ENCODE results near the gene DCTN2. TPM values are rescaled to one million over a fixed set of nuclear protein-coding genes. Genes with fewer than 3 reads are reported as not detected.

Gene DCTN2
- polyA plus RNA-seq, 2 of the 4 experiments (the other 2 are of a cell fraction): 169 to 211 TPM

DNA sequence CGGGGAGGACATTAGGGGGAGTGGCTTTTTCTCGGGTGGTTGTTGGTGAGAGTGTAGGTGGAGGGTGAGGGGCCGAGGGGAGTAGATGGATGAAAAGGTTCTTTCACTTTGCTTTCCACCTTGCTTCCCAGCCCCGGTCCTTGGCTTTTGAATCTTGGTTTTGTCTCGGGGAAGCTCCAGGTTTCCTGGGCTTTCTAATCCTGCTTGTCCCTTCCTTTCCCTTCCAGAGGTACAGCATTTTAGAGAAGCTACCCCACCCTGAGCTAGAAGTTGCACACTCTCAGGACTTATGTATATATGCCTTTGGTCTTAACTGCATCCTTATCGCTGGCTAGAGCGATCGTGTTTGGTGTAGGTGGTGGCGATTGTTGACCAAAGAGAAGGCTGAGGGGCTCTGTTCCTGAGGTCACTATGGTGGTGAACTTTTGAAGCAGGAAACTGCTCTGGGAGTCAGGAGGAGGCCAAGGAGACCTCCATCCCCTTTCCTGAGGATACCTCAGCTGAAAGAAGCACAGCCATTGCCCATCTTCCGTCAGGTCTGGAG is 44.9 kb upstream of the DCTN2 start:
- DNase-seq (ENCODE audit: low read depth in 1 of 2, low spot score in 1 of 2) (no peak), ATAC-seq (no peak), FAIRE-seq (no peak)
- Histone ChIP-seq H3K4me1 (peaks cover 12% of the 10 kb centered on the region), H3K27ac (peak overlapping the region; percentile 84 to 91; a peak in 5 of 6 replicates), H3K4me3 (peak overlapping the region; percentile 94), H3K9me3 (no peaks in the 10 kb centered on the region), H3K4me2 (peak overlapping the region; percentile 70)
- TF ChIP-seq FOXS1 (CRISPR knock-in tag; IDR thresholded peaks at IDR 0.05) (no peak), JUN (IDR thresholded peaks at IDR 0.05) (no peak), NR3C1 (IDR thresholded peaks at IDR 0.05) (no peak), RNF2 (IDR thresholded peaks at IDR 0.05; ENCODE audit: borderline replicate concordance, low read depth) (no peak), HDAC2 (IDR thresholded peaks at IDR 0.05) (no peak), NFE2L2 (conservative IDR thresholded peaks at IDR 0.05; ENCODE audit: low read length) (no peak)
- TF ChIP-seq, protein P1, sequence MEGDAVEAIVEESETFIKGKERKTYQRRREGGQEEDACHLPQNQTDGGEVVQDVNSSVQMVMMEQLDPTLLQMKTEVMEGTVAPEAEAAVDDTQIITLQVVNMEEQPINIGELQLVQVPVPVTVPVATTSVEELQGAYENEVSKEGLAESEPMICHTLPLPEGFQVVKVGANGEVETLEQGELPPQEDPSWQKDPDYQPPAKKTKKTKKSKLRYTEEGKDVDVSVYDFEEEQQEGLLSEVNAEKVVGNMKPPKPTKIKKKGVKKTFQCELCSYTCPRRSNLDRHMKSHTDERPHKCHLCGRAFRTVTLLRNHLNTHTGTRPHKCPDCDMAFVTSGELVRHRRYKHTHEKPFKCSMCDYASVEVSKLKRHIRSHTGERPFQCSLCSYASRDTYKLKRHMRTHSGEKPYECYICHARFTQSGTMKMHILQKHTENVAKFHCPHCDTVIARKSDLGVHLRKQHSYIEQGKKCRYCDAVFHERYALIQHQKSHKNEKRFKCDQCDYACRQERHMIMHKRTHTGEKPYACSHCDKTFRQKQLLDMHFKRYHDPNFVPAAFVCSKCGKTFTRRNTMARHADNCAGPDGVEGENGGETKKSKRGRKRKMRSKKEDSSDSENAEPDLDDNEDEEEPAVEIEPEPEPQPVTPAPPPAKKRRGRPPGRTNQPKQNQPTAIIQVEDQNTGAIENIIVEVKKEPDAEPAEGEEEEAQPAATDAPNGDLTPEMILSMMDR (IDR thresholded peaks at IDR 0.05): no peak
- ChIA-PET CTCF (interaction anchor here (0.5 to 5.5 kb wide), 14 partner anchors 9 to 164 kb away, joined by 3 to 55 read pairs (median 4); partner anchors contain the start of genes ARHGEF25 and B4GALNT1), POLR2A (interaction anchor here (0.8 to 1.7 kb wide), 5 partner anchors 8 to 45 kb away, joined by 3 to 9 read pairs (median 3); partner anchors contain the start of gene ARHGEF25)
- 47% methylated on average over 10 of the region's 10 CpGs for WGBS (ENCODE audit: missing lambda C conversion rate)

DNA sequence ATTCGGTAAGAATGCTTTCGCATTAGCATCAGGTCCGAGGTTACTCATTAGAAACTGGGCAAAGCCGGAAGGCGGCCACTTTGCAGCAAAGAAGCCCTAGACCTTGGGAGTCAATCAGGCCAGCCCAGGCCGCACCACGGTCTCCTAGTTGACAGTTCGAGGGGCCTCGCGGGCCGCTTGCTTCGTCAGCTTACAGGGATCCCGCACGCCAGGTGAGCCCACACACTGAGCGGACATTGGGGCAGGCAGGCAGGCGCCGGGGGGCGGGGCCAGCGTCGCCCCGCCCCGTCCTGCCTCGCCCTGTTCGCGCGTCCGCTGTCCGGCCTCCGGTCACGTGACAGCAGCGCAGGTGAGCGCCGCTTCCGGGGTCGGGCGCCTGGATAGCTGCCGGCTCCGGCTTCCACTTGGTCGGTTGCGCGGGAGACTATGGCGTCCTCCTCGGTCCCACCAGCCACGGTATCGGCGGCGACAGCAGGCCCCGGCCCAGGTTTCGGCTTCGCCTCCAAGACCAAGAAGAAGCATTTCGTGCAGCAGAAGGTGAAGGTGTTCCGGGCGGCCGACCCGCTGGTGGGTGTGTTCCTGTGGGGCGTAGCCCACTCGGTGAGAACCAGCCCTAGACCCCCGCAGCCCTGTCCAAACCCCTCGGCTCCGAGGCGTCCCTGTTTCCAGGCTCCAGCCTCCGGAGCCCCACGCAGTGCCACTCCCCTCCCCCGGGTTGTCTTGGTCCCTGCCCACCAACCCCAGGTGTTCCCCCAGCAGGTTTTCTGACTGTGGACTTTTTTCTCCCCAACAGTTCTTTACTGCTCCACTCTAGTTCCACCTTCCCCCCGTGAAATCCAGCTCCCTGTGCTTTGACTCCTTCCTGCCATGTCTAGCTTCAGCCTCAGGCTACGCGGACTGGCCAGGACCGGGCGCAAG is 44.1 kb upstream of the DCTN2 start, which contains the start of gene PIP4K2C:
TSS of gene PIP4K2C (plus strand) at position 329 of the 918 bp plus-strand sequence. CDS start at position 427, 98 bp downstream.
- 1% methylated on average over 41 of the region's 69 CpGs for WGBS (ENCODE audit: missing lambda C conversion rate)
- DNase-seq (ENCODE audit: low read depth in 1 of 2, low spot score in 1 of 2): peak; percentile 79 to 80
- H3K4me2 ChIP-seq: peak within 1 kb of the TSS; percentile 70
- peak within 1 kb of the TSS; percentile 84 to 91 for H3K27ac ChIP-seq
- H3K9me3 ChIP-seq: no peaks in the 10 kb centered on the region
- FAIRE-seq: no peak
- peaks cover 12% of the 10 kb centered on the region for H3K4me1 ChIP-seq
- ATAC-seq: peak; percentile 87 to 94
- ChIA-PET POLR2A (interaction anchor here (0.8 to 1.7 kb wide), 6 partner anchors 9 to 46 kb away, joined by 3 to 9 read pairs (median 4); partner anchors contain the start of gene ARHGEF25), CTCF (interaction anchor here (0.9 to 5.5 kb wide), 11 partner anchors 8 to 165 kb away, joined by 3 to 55 read pairs (median 5); partner anchors contain the start of gene ARHGEF25)
- peak within 1 kb of the TSS; percentile 94 for H3K4me3 ChIP-seq
- TF ChIP-seq JUN (IDR thresholded peaks at IDR 0.05) (peak; percentile 26 to 73; a peak in 2 of 5 replicates), NFE2L2 (conservative IDR thresholded peaks at IDR 0.05; ENCODE audit: low read length) (no peak), ZC3H11A (IDR thresholded peaks at IDR 0.05) (no peak), BHLHE40 (IDR thresholded peaks at IDR 0.05; ENCODE audit: low read depth, low read length) (peak; percentile 17), RFX5 (IDR thresholded peaks at IDR 0.05) (0 out of 2 replicates have a peak, but pooled peaks have one; percentile 12), RARB (CRISPR knock-in tag; IDR thresholded peaks at IDR 0.05) (no peak), HEYL (CRISPR knock-in tag; IDR thresholded peaks at IDR 0.05) (no peak), HOXB5 (CRISPR knock-in tag; IDR thresholded peaks at IDR 0.05) (no peak), NR3C1 (IDR thresholded peaks at IDR 0.05) (no peak), ZSCAN20 (CRISPR knock-in tag; IDR thresholded peaks at IDR 0.05) (no peak), MYC (IDR thresholded peaks at IDR 0.05; ENCODE audit: borderline replicate concordance, low read length) (no peak; the same call in 1 of the 2 replicates), GATA3 (IDR thresholded peaks at IDR 0.05; ENCODE audit: borderline replicate concordance) (no peak), HOXB13 (CRISPR knock-in tag; IDR thresholded peaks at IDR 0.05; ENCODE audit: low read depth) (no peak), MAFK (IDR thresholded peaks at IDR 0.05; ENCODE audit: partially characterized antibody) (no peak)
- TF ChIP-seq, protein P2, sequence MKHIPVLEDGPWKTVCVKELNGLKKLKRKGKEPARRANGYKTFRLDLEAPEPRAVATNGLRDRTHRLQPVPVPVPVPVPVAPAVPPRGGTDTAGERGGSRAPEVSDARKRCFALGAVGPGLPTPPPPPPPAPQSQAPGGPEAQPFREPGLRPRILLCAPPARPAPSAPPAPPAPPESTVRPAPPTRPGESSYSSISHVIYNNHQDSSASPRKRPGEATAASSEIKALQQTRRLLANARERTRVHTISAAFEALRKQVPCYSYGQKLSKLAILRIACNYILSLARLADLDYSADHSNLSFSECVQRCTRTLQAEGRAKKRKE (CRISPR knock-in tag; IDR thresholded peaks at IDR 0.05; ENCODE audit: low read depth): no peak
- TF ChIP-seq, protein P3, sequence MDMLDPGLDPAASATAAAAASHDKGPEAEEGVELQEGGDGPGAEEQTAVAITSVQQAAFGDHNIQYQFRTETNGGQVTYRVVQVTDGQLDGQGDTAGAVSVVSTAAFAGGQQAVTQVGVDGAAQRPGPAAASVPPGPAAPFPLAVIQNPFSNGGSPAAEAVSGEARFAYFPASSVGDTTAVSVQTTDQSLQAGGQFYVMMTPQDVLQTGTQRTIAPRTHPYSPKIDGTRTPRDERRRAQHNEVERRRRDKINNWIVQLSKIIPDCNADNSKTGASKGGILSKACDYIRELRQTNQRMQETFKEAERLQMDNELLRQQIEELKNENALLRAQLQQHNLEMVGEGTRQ (IDR thresholded peaks at IDR 0.05): peak; percentile 92
- TF ChIP-seq, protein P4, sequence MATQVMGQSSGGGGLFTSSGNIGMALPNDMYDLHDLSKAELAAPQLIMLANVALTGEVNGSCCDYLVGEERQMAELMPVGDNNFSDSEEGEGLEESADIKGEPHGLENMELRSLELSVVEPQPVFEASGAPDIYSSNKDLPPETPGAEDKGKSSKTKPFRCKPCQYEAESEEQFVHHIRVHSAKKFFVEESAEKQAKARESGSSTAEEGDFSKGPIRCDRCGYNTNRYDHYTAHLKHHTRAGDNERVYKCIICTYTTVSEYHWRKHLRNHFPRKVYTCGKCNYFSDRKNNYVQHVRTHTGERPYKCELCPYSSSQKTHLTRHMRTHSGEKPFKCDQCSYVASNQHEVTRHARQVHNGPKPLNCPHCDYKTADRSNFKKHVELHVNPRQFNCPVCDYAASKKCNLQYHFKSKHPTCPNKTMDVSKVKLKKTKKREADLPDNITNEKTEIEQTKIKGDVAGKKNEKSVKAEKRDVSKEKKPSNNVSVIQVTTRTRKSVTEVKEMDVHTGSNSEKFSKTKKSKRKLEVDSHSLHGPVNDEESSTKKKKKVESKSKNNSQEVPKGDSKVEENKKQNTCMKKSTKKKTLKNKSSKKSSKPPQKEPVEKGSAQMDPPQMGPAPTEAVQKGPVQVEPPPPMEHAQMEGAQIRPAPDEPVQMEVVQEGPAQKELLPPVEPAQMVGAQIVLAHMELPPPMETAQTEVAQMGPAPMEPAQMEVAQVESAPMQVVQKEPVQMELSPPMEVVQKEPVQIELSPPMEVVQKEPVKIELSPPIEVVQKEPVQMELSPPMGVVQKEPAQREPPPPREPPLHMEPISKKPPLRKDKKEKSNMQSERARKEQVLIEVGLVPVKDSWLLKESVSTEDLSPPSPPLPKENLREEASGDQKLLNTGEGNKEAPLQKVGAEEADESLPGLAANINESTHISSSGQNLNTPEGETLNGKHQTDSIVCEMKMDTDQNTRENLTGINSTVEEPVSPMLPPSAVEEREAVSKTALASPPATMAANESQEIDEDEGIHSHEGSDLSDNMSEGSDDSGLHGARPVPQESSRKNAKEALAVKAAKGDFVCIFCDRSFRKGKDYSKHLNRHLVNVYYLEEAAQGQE (IDR thresholded peaks at IDR 0.05): no peak
- TF ChIP-seq, protein P5, sequence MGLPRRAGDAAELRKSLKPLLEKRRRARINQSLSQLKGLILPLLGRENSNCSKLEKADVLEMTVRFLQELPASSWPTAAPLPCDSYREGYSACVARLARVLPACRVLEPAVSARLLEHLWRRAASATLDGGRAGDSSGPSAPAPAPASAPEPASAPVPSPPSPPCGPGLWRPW (IDR thresholded peaks at IDR 0.05): no peak
- TF ChIP-seq, protein P6, sequence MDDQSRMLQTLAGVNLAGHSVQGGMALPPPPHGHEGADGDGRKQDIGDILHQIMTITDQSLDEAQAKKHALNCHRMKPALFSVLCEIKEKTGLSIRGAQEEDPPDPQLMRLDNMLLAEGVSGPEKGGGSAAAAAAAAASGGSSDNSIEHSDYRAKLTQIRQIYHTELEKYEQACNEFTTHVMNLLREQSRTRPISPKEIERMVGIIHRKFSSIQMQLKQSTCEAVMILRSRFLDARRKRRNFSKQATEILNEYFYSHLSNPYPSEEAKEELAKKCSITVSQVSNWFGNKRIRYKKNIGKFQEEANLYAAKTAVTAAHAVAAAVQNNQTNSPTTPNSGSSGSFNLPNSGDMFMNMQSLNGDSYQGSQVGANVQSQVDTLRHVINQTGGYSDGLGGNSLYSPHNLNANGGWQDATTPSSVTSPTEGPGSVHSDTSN (IDR thresholded peaks at IDR 0.05): peak; percentile 25; the same call in 1 of the 2 replicates
- TF ChIP-seq, protein P7, sequence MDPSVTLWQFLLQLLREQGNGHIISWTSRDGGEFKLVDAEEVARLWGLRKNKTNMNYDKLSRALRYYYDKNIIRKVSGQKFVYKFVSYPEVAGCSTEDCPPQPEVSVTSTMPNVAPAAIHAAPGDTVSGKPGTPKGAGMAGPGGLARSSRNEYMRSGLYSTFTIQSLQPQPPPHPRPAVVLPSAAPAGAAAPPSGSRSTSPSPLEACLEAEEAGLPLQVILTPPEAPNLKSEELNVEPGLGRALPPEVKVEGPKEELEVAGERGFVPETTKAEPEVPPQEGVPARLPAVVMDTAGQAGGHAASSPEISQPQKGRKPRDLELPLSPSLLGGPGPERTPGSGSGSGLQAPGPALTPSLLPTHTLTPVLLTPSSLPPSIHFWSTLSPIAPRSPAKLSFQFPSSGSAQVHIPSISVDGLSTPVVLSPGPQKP (IDR thresholded peaks at IDR 0.05; ENCODE audit: low read depth, low read length): no peak

Data from A549 (cell line).